ENCODE data around the gene FABP3.

Gene FABP3

GRCh38 chr1:31371121-31371959, 1.5 kb downstream of the FABP3 start:
- no peak for DNase-seq

- no peak for DNase-seq
These were observed 2.3 kb downstream of the FABP3 start for GRCh38 chr1:31370565-31370964.

DNA sequence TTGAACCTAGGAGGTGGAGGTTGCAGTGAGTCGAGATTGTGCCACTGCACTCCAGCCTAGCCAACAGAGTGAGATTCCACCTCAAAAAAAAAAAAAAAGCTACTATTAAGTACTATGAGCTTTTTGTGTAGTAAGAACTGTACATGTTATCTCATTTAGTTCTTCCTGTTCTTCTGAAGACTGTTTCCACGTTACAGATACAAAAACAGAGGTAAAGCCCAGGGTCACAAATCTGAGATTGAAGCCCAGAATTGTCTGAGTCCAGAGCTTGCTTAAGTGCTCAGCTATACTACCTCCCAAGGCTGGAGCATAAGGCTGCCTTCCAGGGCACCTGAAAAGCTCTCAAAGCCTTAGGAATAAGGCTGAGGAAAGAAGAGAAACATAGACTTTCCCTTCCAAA, 2.9 kb downstream of the FABP3 start:
- DNase-seq: no peak

DNA sequence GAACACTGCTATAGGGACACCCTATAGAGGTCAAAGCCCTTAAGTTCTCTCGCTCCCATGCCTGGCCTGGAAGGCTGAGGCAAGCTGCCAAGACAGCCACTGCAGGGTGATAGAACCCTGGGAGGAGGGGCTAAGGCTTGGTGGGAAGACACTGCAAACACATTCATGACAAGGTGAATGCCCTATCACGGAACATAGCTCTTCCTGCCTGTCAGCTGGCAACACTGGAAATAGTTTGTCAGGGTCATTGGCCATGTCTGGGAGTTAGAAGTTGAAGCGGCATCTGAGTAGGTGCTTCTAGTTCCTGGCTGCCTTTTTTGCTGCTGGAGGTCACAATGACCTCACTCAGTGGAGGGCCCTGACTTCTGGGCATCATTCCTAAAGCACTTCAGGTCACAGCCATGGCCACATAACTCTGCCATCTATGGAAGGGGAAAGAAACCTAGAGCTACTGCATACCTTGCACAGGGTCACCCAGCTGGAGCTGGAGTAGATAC, 4.2 kb downstream of the FABP3 start:
- no peak for DNase-seq

GRCh38 chr1:31366796-31367195, 6.1 kb downstream of the FABP3 start:
- no peak for DNase-seq

GRCh38 chr1:31364561-31365250, 8.2 kb downstream of the FABP3 start:
- no peak for DNase-seq

- no peak for DNase-seq
These were observed 10.8 kb downstream of the FABP3 start for GRCh38 chr1:31362032-31362431.

DNA sequence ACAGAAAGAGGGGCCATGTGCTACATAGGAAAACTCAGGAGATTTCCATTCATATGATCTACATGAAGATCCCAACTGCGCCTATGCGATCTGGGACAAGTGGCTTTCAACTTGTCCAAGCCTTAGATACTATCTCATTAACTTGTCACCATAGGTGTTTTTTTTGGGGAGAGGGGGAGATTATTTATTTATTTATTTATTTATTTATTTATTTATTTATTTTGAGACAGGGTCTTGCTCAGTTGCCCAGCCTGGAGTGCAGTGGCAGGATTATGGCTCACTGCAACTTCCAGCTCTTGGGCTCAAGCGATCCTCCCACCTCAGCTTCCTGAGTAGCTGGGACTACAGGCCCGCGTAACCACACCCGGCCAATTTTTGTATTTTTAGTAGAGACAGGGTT, 11.3 kb downstream of the FABP3 start:
- no peak for DNase-seq

DNA sequence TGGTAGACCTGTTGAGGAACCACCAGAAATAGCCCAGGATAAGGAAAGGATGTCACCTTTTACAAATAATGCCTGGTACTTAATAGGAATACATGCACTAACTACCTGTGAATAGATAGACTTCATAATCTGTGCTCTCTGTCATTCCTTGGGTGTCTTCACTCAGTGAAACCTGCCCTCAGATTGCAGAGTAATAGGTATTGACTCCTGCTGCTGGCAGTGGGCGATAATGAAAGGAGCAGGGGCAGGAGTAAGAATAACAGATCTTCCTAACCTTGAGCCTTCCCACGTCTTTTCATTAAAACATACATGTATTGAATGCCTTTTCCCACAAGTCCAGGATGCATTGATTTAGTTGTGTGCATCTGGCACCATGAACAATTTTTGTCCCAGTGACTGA, 16.4 kb downstream of the FABP3 start:
- DNase-seq: no peak

DNA sequence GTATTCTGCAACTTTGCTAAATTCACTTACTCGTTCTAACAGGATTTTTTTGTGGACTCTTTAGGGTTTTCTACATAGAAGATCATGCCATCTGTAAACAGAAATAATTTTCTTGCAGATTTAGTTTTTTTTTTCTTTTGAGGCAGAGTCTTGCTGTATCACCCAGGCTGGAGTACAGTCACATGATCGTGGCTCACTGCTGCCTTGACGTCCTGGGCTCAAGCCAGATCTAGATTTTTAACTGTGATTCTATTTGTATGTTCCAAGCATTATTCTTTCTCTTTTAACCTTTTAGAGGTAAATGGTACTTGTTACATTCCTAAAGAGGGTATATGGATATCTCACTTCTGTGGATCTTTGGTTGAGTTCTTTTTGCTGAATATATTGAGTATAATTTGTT, 18.6 kb downstream of the FABP3 start:
- no peak for DNase-seq

GRCh38 chr1:31348449-31348848, 24.4 kb downstream of the FABP3 start:
- DNase-seq: no peak

DNA sequence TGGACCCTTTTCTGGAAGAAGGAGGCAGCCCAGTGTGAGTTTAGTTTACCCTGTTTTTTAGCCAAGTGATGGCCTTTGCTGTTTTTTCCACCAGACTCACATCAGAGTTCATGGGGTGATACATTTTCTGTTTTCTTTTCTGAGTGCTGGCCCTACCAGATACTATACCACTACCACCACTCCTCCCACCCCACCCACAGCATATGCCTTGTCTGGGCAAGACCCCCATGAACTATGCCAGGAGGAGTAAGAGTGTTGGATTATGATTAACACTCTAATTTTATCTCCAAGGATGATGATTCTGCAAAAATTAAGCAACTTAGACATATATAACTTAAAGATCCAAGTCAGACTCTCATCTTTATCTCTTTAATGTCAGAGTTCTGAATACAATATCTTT, 26.1 kb downstream of the FABP3 start:
- no peak for DNase-seq

DNA sequence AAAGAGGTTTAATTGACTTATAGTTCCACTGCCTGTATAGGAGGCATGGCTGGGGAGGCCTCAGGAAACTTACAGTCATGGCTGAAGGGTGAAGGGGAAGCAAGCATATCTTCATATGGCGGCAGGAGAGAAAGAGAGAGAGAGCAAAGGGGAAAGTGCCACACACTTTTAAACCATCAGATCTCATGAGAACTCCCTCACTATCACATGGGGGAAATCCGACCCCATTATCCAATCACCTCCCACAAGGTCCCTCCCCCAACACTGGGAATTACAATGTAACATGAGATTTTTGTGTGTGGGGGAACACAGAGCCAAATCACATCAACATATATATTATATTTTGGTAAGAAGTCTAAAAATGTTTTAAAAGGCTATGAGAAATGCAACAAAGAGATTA, 27.2 kb downstream of the FABP3 start:
- no peak for DNase-seq

DNA sequence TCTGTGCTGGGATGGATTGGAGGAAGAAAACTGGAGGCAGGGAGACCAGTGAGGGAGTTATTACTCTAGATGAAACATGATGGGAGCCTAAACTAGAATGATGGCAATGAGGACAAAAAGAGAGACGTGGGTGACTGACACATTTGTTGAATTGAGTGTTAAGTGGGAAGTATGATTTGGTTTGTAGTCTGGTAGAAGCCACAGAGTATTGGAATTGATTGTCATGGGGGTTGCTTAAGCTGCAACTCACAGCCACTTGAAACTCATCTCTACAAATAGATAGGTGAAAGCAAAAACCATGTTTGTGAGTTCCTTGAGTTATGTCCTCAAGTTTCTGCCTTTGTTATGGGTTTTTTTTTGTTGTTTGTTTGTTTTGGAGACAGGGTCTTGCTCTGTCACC, 28.4 kb downstream of the FABP3 start:
- no peak for DNase-seq

DNA sequence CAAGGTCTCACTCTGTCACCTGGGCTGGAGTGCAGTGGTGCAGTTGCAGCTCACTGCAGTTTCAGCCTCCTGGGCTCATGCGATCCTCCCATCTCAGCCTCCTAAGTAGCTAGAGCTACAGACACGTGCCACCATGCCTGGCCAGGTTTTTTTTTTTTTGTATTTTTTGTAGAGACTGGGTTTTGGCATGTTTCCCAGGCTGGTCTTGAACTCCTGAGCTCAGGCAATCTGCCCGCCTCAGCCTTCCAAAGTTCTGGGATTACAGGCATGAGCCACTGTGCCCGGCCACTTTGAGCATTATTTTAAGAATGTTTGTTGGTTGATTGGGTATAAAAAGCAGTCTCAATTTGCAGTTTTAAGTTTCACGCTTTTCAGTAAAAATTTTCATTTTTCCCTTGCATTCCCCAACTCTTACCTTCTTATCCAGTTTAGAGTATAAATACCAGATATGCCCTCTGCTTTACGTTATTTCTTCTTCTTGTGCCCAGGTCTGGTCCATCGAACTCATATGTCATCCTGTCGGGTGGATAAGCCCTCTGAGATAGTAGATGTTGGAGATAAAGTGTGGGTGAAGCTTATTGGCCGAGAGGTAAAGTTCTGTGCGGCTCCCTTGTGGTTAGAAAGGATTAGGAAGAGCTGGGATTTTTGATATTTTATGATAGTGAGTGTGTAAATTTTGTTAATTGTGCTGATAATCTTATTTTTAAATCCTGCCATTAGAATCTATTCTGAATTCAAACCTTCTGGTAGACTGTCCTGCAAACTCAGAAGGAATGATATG, 36.0 kb downstream of the FABP3 start:
- DNase-seq: no peak

GRCh38 chr1:31335007-31335406, 37.9 kb downstream of the FABP3 start:
- DNase-seq: peak; percentile 26

DNA sequence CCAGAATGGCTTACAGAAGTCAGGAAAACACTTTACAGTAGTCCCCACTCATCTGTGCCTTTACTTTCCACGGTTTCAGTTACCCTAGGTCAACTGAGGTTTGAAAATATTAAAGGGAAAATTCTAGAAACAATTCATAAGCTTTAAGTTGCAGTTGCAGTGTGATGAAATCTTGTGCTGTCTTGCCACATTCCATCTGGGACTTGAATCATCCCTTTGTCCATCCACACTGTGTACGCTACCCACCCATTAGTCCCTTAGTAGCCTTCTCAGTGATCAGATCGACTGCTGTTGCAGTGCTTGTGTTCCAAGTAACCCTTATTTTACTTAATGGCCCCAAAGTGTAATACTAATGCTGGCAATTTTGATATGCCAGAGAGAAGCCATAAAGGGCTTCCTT, 45.5 kb downstream of the FABP3 start:
- DNase-seq: peak; percentile 51

GRCh38 chr1:31326461-31326860, 46.4 kb downstream of the FABP3 start:
- no peak for DNase-seq

GRCh38 chr1:31324992-31325391, 47.9 kb downstream of the FABP3 start:
- no peak for DNase-seq

DNA sequence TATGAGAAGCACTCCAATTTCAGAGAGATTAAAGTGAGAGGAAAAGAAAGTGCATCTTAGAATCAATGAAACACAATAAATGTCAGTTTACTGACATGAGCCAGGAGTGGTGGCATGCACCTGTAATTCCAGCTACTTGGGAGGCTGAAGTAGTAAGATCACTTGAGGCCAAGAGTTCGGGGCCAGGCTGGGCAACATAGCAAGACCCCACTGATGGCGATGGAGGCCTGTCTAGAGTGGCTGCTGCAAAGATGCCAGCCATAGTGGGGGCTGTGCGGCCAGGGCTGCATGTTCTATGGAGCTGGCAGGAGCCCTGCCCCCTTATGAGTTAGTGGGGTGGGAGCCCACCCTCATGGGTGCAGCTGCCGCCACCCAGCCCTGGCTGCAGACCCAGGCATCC, 48.8 kb downstream of the FABP3 start:
- DNase-seq: no peak

GRCh38 chr1:31318146-31318545, 54.7 kb downstream of the FABP3 start:
- no peak for DNase-seq

- no peak for DNase-seq
These were observed 57.0 kb downstream of the FABP3 start for GRCh38 chr1:31315902-31316301.

Measured in fibroblast of skin of abdomen (primary cell).